ENCODE data around the gene PFKP.

DNA sequence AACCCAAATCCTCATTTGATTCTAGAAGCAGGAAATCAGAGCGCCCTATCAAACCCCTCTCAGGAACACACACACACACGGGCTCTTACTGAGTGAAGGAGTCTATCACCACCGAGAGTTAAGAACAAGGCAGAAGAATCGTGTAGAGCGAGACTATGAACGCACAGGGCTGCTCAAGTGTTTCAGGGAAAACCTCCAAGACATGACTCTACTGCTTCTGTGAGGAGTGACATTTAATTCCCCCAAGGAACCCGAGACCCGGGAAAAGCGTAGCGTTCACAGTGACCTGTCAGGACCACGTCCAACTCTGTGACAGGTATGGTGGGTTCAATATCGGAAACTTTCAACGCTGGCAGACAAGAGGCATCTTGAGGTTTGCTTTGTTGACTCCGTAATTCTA is 83.6 kb downstream of the PFKP start:
- TF ChIP-seq, protein P1, sequence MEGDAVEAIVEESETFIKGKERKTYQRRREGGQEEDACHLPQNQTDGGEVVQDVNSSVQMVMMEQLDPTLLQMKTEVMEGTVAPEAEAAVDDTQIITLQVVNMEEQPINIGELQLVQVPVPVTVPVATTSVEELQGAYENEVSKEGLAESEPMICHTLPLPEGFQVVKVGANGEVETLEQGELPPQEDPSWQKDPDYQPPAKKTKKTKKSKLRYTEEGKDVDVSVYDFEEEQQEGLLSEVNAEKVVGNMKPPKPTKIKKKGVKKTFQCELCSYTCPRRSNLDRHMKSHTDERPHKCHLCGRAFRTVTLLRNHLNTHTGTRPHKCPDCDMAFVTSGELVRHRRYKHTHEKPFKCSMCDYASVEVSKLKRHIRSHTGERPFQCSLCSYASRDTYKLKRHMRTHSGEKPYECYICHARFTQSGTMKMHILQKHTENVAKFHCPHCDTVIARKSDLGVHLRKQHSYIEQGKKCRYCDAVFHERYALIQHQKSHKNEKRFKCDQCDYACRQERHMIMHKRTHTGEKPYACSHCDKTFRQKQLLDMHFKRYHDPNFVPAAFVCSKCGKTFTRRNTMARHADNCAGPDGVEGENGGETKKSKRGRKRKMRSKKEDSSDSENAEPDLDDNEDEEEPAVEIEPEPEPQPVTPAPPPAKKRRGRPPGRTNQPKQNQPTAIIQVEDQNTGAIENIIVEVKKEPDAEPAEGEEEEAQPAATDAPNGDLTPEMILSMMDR (IDR thresholded peaks at IDR 0.05; ENCODE audit: low read length): no peak
- no peak for TF ChIP-seq EZH2 (optimal IDR thresholded peaks at IDR 0.05; ENCODE audit: low read depth, low read length)

Data from MM.1S (cell line).